Measurements from ENCODE around the gene SIRT3. TPM values are rescaled to one million over a fixed set of nuclear protein-coding genes. Genes with fewer than 3 reads are reported as not detected.

SIRT3 gene
- total RNA-seq, 1 donor: 6.2 TPM

Other genes starting within 250 kb of the SIRT3 start
- gene SCGB1C1, start 43.3 kb downstream of the SIRT3 start, total RNA-seq: not detected
- 20.6 TPM for gene BET1L, start 28.9 kb downstream of the SIRT3 start, total RNA-seq
- 53.4 TPM for gene RIC8A, start 28.6 kb downstream of the SIRT3 start, total RNA-seq
- 62.5 TPM for gene PSMD13, start 634 bp upstream of the SIRT3 start, total RNA-seq
- gene NLRP6, start 42.1 kb upstream of the SIRT3 start, total RNA-seq: 9.7 TPM
- 85.2 TPM for gene PGGHG, start 52.8 kb upstream of the SIRT3 start, total RNA-seq
- not detected for gene IFITM5, start 63.2 kb upstream of the SIRT3 start, total RNA-seq
- 52.9 TPM for gene IFITM2, start 71.5 kb upstream of the SIRT3 start, total RNA-seq
- 276 TPM for gene IFITM1, start 77.7 kb upstream of the SIRT3 start, total RNA-seq
- 14.1 TPM for gene IFITM3, start 84.5 kb upstream of the SIRT3 start, total RNA-seq
- 0.21 TPM for gene B4GALNT4, start 133.2 kb upstream of the SIRT3 start, total RNA-seq
- gene PKP3, start 157.9 kb upstream of the SIRT3 start, total RNA-seq: not detected
- 50.9 TPM for gene SIGIRR, start 178.7 kb upstream of the SIRT3 start, total RNA-seq
- 19.9 TPM for gene ANO9, start 205.7 kb upstream of the SIRT3 start, total RNA-seq
- 8.8 TPM for gene PTDSS2, start 213.9 kb upstream of the SIRT3 start, total RNA-seq

All from mononuclear cell (primary cell).